ENCODE results near the gene LMTK3.
A peak's percentile ranks its signal among the peaks of the same experiment; 100 is the strongest.

The LMTK3 gene

GRCh38 chr19:48445606-48446481 is 65.8 kb downstream of the LMTK3 start, which contains the start of gene GRWD1:
TSS of gene GRWD1 (plus strand) at chr19:48445983. CDS start at chr19:48446006, 23 bp downstream.
- DNase-seq (ENCODE audit: low read depth in 2 of 2): peak; percentile 86 to 92

GRCh38 chr19:48445256-48445605 is 66.4 kb downstream of the LMTK3 start:
- no peak for DNase-seq (ENCODE audit: low read depth in 2 of 2)

GRCh38 chr19:48444936-48445200 is 66.8 kb downstream of the LMTK3 start:
- DNase-seq (ENCODE audit: low read depth in 2 of 2): no peak

- no peak for DNase-seq (ENCODE audit: low read depth in 2 of 2)
Measured at GRCh38 chr19:48444129-48444935, 67.3 kb downstream of the LMTK3 start.

- no peak for DNase-seq (ENCODE audit: low read depth in 2 of 2)
Measured at GRCh38 chr19:48443731-48444128, 67.9 kb downstream of the LMTK3 start.

GRCh38 chr19:48443256-48443655 is 68.4 kb downstream of the LMTK3 start:
- DNase-seq (ENCODE audit: low read depth in 2 of 2): no peak

GRCh38 chr19:48442116-48443035 is 69.3 kb downstream of the LMTK3 start:
- DNase-seq (ENCODE audit: low read depth in 2 of 2): no peak

- no peak for DNase-seq (ENCODE audit: low read depth in 2 of 2)
Measured at GRCh38 chr19:48441360-48442050, 70.1 kb downstream of the LMTK3 start.

GRCh38 chr19:48436586-48436985 is 75.0 kb downstream of the LMTK3 start:
- DNase-seq (ENCODE audit: low read depth in 2 of 2): no peak

Data from activated CD8-positive, alpha-beta memory T cell treated with anti-CD3 and anti-CD28 coated beads for 4 hours (primary cell).